Neural progenitor cell (in vitro differentiated cells): ENCODE measurements around the gene IQGAP1. TPM values are rescaled to one million over a fixed set of nuclear protein-coding genes. Genes with fewer than 3 reads are reported as not detected.
"Not testable (repeated sequence)": the region's sequence is repeated elsewhere in the genome, so short reads cannot be mapped to it uniquely, and the experiment has no call there.

ENCODE experiments used
- DNase-seq: peaks from one replicate; pipeline ENCODE4 v3.0.0-alpha.2; 2016; ENCODE audit warnings: low spot score
- H2AFZ ChIP-seq: fragments of 200-600 bp; sonication (generic); replicated peaks from 2 replicates; pipeline ENCODE4 v1.6.1; 2016; ENCODE audit warnings: antibody characterized with exemption
- H3F3A ChIP-seq: fragments of 200-600 bp; sonication (generic); 2 replicates; pipeline ENCODE4 v1.6.1; 2016; ENCODE audit warnings: antibody characterized with exemption, low read depth
- H3K27ac ChIP-seq: fragments of 200-600 bp; sonication (generic); 2 replicates; pipeline ENCODE4 v1.5.1; 2016; ENCODE audit warnings: mild to moderate bottlenecking
- H3K27me3 ChIP-seq: fragments of 200-600 bp; sonication (generic); 2 replicates; pipeline ENCODE4 v1.6.1; 2016; ENCODE audit warnings: mild to moderate bottlenecking, moderate library complexity
- H3K36me3 ChIP-seq: fragments of 200-600 bp; sonication (generic); 2 replicates; pipeline ENCODE4 v1.5.1; 2016
- H3K4me1 ChIP-seq: fragments of 200-600 bp; sonication (generic); 2 replicates; pipeline ENCODE4 v1.6.1; 2016; ENCODE audit warnings: mixed run types
- H3K4me2 ChIP-seq: fragments of 200-600 bp; sonication (generic); 2 replicates; pipeline ENCODE4 v1.6.1; 2016
- H3K4me3 ChIP-seq: fragments of 200-600 bp; sonication (generic); 2 replicates; pipeline ENCODE4 v1.5.1; 2016
- H3K79me2 ChIP-seq: fragments of 200-600 bp; sonication (generic); 2 replicates; pipeline ENCODE4 v1.6.1; 2016; ENCODE audit warnings: low read depth
- H3K9ac ChIP-seq: fragments of 200-600 bp; sonication (generic); 2 replicates; pipeline ENCODE4 v1.6.1; 2016
- H3K9me3 ChIP-seq: fragments of 200-600 bp; sonication (generic); 2 replicates; pipeline ENCODE4 v1.5.1; 2016; ENCODE audit warnings: low read depth
- H4K20me1 ChIP-seq: fragments of 200-600 bp; sonication (generic); 2 replicates; pipeline ENCODE4 v1.6.1; 2016; ENCODE audit warnings: low read depth
- H3K27ac Mint-ChIP-seq: 3 replicates; pipeline ENCODE4 v1.8.0; 2021; ENCODE audit warnings: mixed read lengths
- H3K27me3 Mint-ChIP-seq: 2 replicates; pipeline ENCODE4 v1.8.0; 2022; ENCODE audit warnings: low read depth, mild to moderate bottlenecking, inconsistent platforms, moderate library complexity, mixed read lengths; ENCODE audit not compliant: insufficient read depth
- H3K36me3 Mint-ChIP-seq: 3 replicates; pipeline ENCODE4 v1.8.0; 2021; ENCODE audit warnings: mixed read lengths
- H3K4me1 Mint-ChIP-seq: 3 replicates; pipeline ENCODE4 v1.8.0; 2021; ENCODE audit warnings: mixed read lengths
- H3K4me3 Mint-ChIP-seq: 3 replicates; pipeline ENCODE4 v1.8.0; 2021; ENCODE audit warnings: mild to moderate bottlenecking, moderate library complexity, mixed read lengths
- H3K9me3 Mint-ChIP-seq: 3 replicates; pipeline ENCODE4 v1.8.0; 2020; ENCODE audit warnings: mixed read lengths
- CTCF ChIP-seq: fragments of 200-600 bp; sonication (generic); IDR thresholded peaks from 2 replicates; pipeline ENCODE4 v1.5.1; 2017; ENCODE audit warnings: antibody characterized with exemption, mild to moderate bottlenecking
- EZH2 ChIP-seq: fragments of 200-600 bp; sonication (generic); IDR thresholded peaks from 2 replicates; pipeline ENCODE4 v1.6.1; 2017; ENCODE audit warnings: antibody characterized with exemption, mild to moderate bottlenecking, moderate library complexity
- EZH2phosphoT487 ChIP-seq: fragments of 200-600 bp; sonication (generic); IDR thresholded peaks from 2 replicates; pipeline ENCODE4 v1.6.1; 2017; ENCODE audit warnings: antibody characterized with exemption
- total RNA-seq: library from RNA; depleted of rRNA; stranded (reverse); fragments of >200 nt; gene quantifications from 2 replicates; pipeline ENCODE4 v1.2.3, GENCODE V29; 2015; ENCODE audit warnings: low replicate concordance

Gene IQGAP1
- total RNA-seq, 1 donor from 2014 or later: 44.8 TPM

- Histone ChIP-seq H3F3A (peaks cover 5% of the 10 kb centered on the region), H3K27ac (no peak overlapping the region), H2AFZ (no peak overlapping the region), H3K27me3 (no peaks in the 10 kb centered on the region), H4K20me1 (no peaks in the 10 kb centered on the region), H3K9me3 (no peaks in the 10 kb centered on the region), H3K79me2 (no peaks in the 10 kb centered on the region), H3K4me1 (no peaks in the 10 kb centered on the region), H3K36me3 (no peaks in the 10 kb centered on the region), H3K9ac (no peak overlapping the region), H3K4me2 (no peak overlapping the region), H3K4me3 (no peak overlapping the region)
- no peaks in the 10 kb centered on the region for H3K36me3 Mint-ChIP-seq
- TF ChIP-seq EZH2 (no peak), CTCF (no peak), EZH2phosphoT487 (no peak)
- DNase-seq: no peak
- H3K4me1 Mint-ChIP-seq: no peaks in the 10 kb centered on the region
- no peak overlapping the region for H3K27ac Mint-ChIP-seq
- H3K9me3 Mint-ChIP-seq: peaks cover 5% of the 10 kb centered on the region
- H3K27me3 Mint-ChIP-seq: peaks cover 3% of the 10 kb centered on the region
- no peak overlapping the region for H3K4me3 Mint-ChIP-seq
Measured at GRCh38 chr15:90512276-90512675, 124.2 kb downstream of the IQGAP1 start.

- Mint-ChIP-seq H3K27ac (no peak overlapping the region), H3K9me3 (peaks cover 5% of the 10 kb centered on the region), H3K27me3 (peaks cover 3% of the 10 kb centered on the region), H3K4me3 (no peak overlapping the region), H3K4me1 (no peaks in the 10 kb centered on the region), H3K36me3 (no peaks in the 10 kb centered on the region)
- Histone ChIP-seq H3K27ac (no peak overlapping the region), H3K27me3 (no peaks in the 10 kb centered on the region), H3K9ac (no peak overlapping the region), H2AFZ (no peak overlapping the region), H3K79me2 (no peaks in the 10 kb centered on the region), H3K9me3 (no peaks in the 10 kb centered on the region), H3K36me3 (no peaks in the 10 kb centered on the region), H3K4me2 (no peak overlapping the region), H3F3A (peaks cover 5% of the 10 kb centered on the region), H3K4me3 (no peak overlapping the region), H4K20me1 (no peaks in the 10 kb centered on the region), H3K4me1 (no peaks in the 10 kb centered on the region)
- DNase-seq: no peak
- TF ChIP-seq EZH2: no peak
- no peak for TF ChIP-seq EZH2phosphoT487
- no peak for TF ChIP-seq CTCF
Measured at GRCh38 chr15:90512981-90513380, 124.9 kb downstream of the IQGAP1 start.

- Histone ChIP-seq H3K4me2 (no peak overlapping the region), H3K27me3 (no peaks in the 10 kb centered on the region), H3K4me1 (no peaks in the 10 kb centered on the region), H3K9ac (no peak overlapping the region), H3K79me2 (no peaks in the 10 kb centered on the region), H2AFZ (no peak overlapping the region), H3K27ac (no peak overlapping the region), H3F3A (peaks cover 5% of the 10 kb centered on the region), H3K36me3 (no peaks in the 10 kb centered on the region), H4K20me1 (no peaks in the 10 kb centered on the region), H3K9me3 (no peaks in the 10 kb centered on the region), H3K4me3 (no peak overlapping the region)
- H3K4me1 Mint-ChIP-seq: no peaks in the 10 kb centered on the region
- H3K27me3 Mint-ChIP-seq: peaks cover 3% of the 10 kb centered on the region
- no peak for TF ChIP-seq CTCF
- TF ChIP-seq EZH2phosphoT487: no peak
- no peak for TF ChIP-seq EZH2
- no peaks in the 10 kb centered on the region for H3K36me3 Mint-ChIP-seq
- H3K4me3 Mint-ChIP-seq: no peak overlapping the region
- no peak for DNase-seq
- H3K9me3 Mint-ChIP-seq: peaks cover 5% of the 10 kb centered on the region
- H3K27ac Mint-ChIP-seq: no peak overlapping the region
Measured at GRCh38 chr15:90513448-90513847, 125.4 kb downstream of the IQGAP1 start.

DNA sequence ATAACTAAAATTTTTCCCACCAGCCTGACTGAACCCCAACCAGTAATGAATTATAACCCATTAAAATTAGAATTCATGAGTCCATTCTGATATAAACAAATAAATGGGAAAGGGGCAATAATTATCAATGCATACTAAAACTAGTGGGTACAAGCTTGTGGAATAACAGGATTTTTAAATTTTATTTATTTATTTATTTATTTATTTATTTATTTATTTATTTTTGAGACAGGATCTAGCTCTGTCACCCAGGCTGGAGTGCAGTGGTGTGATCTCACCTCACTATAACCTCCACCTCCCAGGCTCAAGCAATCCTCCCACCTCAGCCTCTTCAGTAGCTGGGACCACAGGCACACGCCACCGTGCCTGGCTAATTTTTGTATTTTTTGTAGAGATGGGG is 125.9 kb downstream of the IQGAP1 start:
- not testable (repeated sequence) for H3K9me3 Mint-ChIP-seq, H3F3A ChIP-seq, H3K4me1 ChIP-seq, H3K27ac Mint-ChIP-seq, DNase-seq, H3K27me3 ChIP-seq, H4K20me1 ChIP-seq, H3K27me3 Mint-ChIP-seq, H3K36me3 Mint-ChIP-seq, H3K4me3 ChIP-seq, H3K27ac ChIP-seq, H3K9me3 ChIP-seq, H3K79me2 ChIP-seq, H3K9ac ChIP-seq, H2AFZ ChIP-seq, H3K4me2 ChIP-seq, H3K36me3 ChIP-seq, H3K4me1 Mint-ChIP-seq, H3K4me3 Mint-ChIP-seq
